ENCODE results near the gene NT5DC3. TPM values are rescaled to one million over a fixed set of nuclear protein-coding genes. Genes with fewer than 3 reads are reported as not detected.
"Not testable (repeated sequence)": the region's sequence is repeated elsewhere in the genome, so short reads cannot be mapped to it uniquely, and the experiment has no call there.

Gene NT5DC3
- total RNA-seq, 1 donor from 2014 or later, result 11.0 TPM

- DNase-seq (ENCODE audit: low spot score), result no peak
Observed at GRCh38 chr12:103855896-103856657, 15.0 kb upstream of the NT5DC3 start.

GRCh38 chr12:103855036-103855712, 14.1 kb upstream of the NT5DC3 start:
- no peak for DNase-seq (ENCODE audit: low spot score)

- no peak for DNase-seq (ENCODE audit: low spot score)
Observed at GRCh38 chr12:103854372-103854973, 13.4 kb upstream of the NT5DC3 start.

- no peak for DNase-seq (ENCODE audit: low spot score)
Observed at GRCh38 chr12:103852498-103852997, 11.5 kb upstream of the NT5DC3 start.

- DNase-seq (ENCODE audit: low spot score), result no peak
Observed at GRCh38 chr12:103851127-103851526, 10.1 kb upstream of the NT5DC3 start.

- no peak for DNase-seq (ENCODE audit: low spot score)
Observed at GRCh38 chr12:103850429-103850828, 9.4 kb upstream of the NT5DC3 start.

- DNase-seq (ENCODE audit: low spot score), result no peak
Observed at GRCh38 chr12:103848917-103849491, 8.0 kb upstream of the NT5DC3 start.

GRCh38 chr12:103848143-103848542, 7.1 kb upstream of the NT5DC3 start:
- DNase-seq (ENCODE audit: low spot score), result no peak

GRCh38 chr12:103846415-103846814, 5.4 kb upstream of the NT5DC3 start:
- no peak for DNase-seq (ENCODE audit: low spot score)

GRCh38 chr12:103844305-103844704, 3.3 kb upstream of the NT5DC3 start:
- DNase-seq (ENCODE audit: low spot score), result no peak

- peak; percentile 53 for DNase-seq (ENCODE audit: low spot score)
Observed at GRCh38 chr12:103841690-103842584, 903 bp upstream of the NT5DC3 start.

GRCh38 chr12:103840462-103840875, 565 bp downstream of the NT5DC3 start:
- DNase-seq (ENCODE audit: low spot score), result no peak

GRCh38 chr12:103839609-103840461, 1.2 kb downstream of the NT5DC3 start:
- DNase-seq (ENCODE audit: low spot score), result no peak

GRCh38 chr12:103839103-103839502, 1.9 kb downstream of the NT5DC3 start:
- no peak for DNase-seq (ENCODE audit: low spot score)

GRCh38 chr12:103838254-103838914, 2.6 kb downstream of the NT5DC3 start:
- no peak for DNase-seq (ENCODE audit: low spot score)

- no peak for DNase-seq (ENCODE audit: low spot score)
Observed at GRCh38 chr12:103836345-103836744, 4.7 kb downstream of the NT5DC3 start.

GRCh38 chr12:103835747-103836335, 5.2 kb downstream of the NT5DC3 start:
- not testable (repeated sequence) for DNase-seq (ENCODE audit: low spot score)

GRCh38 chr12:103834942-103835341, 6.1 kb downstream of the NT5DC3 start:
- no peak for DNase-seq (ENCODE audit: low spot score)

GRCh38 chr12:103833891-103834290, 7.1 kb downstream of the NT5DC3 start:
- DNase-seq (ENCODE audit: low spot score), result no peak

Data from ureter (tissue), 1 donor.